Lower lobe of right lung (tissue), 2 donors: ENCODE results near the gene VASN. TPM values are rescaled to one million over a fixed set of nuclear protein-coding genes. Genes with fewer than 3 reads are reported as not detected.
A peak's percentile ranks its signal among the peaks of the same experiment; 100 is the strongest.

ENCODE experiments used
- ATAC-seq, 2 donors: fragments of 200-7000 bp; cut with Tn5 transposase; one replicate each; pipeline ENCODE4 v1.9.1; 2020 to 2022; ENCODE audit warnings: mild to moderate bottlenecking in 2 of 2, moderate library complexity in 2 of 2
- DNase-seq: peaks from one replicate; pipeline ENCODE4 v3.0.0-alpha.2; 2020
- H3K27ac ChIP-seq: fragments of 200-600 bp; one replicate; pipeline ENCODE4 v1.8.0; 2022
- H3K27me3 ChIP-seq: fragments of 200-600 bp; one replicate; pipeline ENCODE4 v1.8.0; 2022; ENCODE audit warnings: low read depth
- H3K36me3 ChIP-seq: fragments of 200-600 bp; one replicate; pipeline ENCODE4 v1.8.0; 2022; ENCODE audit warnings: mild to moderate bottlenecking
- H3K4me1 ChIP-seq: fragments of 200-600 bp; one replicate; pipeline ENCODE4 v1.8.0; 2022
- H3K4me3 ChIP-seq: fragments of 200-600 bp; one replicate; pipeline ENCODE4 v1.8.0; 2022; ENCODE audit warnings: mild to moderate bottlenecking
- H3K9me3 ChIP-seq: fragments of 200-600 bp; one replicate; pipeline ENCODE4 v1.8.0; 2022
- intact Hi-C: fragments of 100-400 bp; cut with DNase I; formaldehyde crosslinking; loops from one replicate; pipeline ENCODE4 v1.11.0; 2022
- total RNA-seq: library from RNA; stranded (reverse); fragmentation: NEBNext Ultra II Directional; extraction: Animal tissue kit (Norgen Biotek cat#: 25700); gene quantifications from one replicate; pipeline ENCODE4 v1.2.1, GENCODE V29; 2021
- TF ChIP-seq, protein P1 (sequence below): fragments of 200-600 bp; IDR thresholded peaks from one replicate; pipeline ENCODE4 v1.8.0; 2022; ENCODE audit warnings: antibody characterized with exemption, mild to moderate bottlenecking
- donor health status: DM: no; HTN: yes; CAD: no; lungs with severe emphysema.

VASN gene
- total RNA-seq, 1 donor from 2014 or later, result 17.4 TPM

DNA sequence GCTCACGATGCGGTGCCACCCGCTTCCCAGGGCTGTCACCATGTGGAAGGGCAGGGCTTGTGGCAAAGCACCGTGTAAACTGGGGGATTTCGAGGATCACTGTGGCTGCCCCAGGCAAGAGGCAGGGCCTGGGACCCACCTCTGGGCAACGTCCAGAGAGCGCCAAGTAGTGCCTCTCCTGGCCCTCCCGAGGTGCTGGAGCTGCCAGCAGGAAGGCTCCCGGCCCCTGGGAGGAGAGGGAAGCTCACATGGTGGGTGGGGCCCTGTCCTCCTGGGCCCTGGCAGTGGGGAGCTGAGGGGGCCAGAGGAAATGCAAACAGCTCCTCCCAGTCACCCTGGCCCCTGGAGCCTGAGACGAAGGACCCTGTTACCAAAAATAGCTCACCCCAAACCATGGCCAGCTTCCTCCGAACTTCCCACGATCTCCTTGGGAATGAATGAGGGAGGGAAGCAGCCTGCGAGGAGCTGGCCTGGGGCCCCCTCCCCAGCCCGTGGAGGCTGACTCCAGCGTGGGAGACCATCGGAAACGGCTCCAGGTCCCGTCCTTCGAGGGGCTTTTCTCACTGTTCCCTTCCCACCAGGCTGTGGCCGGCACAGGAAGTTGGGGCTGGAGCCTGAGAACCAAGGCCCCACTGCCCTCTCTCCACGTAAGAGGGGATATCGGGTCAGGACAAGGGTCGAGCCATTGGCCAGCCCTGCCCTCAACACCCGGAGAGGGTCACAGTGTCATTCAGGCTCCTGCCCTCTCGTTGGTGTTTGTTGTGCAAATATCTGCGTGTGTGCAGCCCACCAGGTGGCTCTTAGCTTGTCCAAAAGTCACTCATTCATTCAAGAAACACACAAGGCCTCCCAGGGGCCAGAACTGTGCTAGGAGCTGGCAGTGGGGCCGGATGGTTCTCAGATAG, 17.7 kb downstream of the VASN start:
- ATAC-seq (no peak), DNase-seq (no peak)
- peaks cover 86% of the 10 kb centered on the region for H3K36me3 ChIP-seq

DNA sequence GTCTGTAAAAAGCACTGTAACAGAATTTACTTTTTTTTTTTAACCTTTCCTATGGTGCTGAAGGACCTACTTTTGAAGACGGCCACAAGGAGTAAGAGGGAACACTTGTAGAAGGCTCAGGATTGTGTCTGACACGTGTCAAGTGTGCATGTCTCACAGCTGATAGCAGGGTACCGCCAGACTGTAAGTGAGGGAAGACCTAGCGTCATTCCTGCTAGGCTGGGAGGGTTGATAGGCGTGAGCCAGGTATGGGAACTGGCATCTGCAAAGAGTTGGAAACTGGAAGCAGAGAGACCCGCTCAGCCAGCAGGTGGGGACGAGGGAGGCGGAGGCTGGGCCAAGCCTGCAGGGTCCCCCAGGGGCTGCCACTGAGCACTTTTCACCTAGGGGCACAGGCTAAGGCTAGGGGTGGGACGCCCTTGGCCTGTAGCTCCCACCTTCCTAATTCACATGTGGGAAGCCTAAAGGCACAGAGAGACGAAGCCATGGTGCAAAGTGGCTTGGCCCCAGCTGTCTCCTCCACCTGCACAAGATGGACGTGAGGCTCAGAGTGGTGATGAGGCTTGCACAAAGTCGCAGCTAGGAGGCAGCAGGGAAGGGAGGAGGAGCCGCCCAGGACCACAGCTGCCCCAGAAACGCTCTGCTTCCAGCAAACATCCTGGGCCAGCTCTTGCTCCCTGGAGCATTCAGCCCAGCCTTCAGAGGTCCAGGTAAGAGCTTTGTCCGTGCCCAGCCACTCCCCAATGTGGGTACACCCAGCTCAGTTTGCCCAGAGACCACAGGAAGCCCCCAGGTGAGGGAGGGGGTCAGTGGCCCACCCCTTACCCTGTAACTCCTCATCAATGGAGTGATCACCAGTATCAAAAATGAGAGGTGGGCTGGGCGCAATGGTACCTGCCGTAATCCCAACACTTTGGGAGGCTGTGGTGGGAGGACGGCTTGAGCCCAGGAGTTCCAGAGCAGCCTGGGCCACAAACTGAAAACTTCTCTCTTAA, 18.9 kb downstream of the VASN start:
- H3K27ac ChIP-seq, result peak overlapping the region; percentile 11
- intact Hi-C loops, result no loop called here

More for the DNA sequence above, 17.7 kb downstream of the VASN start:
- H3K27me3 ChIP-seq, result no peaks in the 10 kb centered on the region
- peaks cover 38% of the 10 kb centered on the region for H3K4me1 ChIP-seq
- peak overlapping the region; percentile 44 for H3K27ac ChIP-seq
- TF ChIP-seq, protein P1, sequence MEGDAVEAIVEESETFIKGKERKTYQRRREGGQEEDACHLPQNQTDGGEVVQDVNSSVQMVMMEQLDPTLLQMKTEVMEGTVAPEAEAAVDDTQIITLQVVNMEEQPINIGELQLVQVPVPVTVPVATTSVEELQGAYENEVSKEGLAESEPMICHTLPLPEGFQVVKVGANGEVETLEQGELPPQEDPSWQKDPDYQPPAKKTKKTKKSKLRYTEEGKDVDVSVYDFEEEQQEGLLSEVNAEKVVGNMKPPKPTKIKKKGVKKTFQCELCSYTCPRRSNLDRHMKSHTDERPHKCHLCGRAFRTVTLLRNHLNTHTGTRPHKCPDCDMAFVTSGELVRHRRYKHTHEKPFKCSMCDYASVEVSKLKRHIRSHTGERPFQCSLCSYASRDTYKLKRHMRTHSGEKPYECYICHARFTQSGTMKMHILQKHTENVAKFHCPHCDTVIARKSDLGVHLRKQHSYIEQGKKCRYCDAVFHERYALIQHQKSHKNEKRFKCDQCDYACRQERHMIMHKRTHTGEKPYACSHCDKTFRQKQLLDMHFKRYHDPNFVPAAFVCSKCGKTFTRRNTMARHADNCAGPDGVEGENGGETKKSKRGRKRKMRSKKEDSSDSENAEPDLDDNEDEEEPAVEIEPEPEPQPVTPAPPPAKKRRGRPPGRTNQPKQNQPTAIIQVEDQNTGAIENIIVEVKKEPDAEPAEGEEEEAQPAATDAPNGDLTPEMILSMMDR, result no peak
- no peak overlapping the region for H3K4me3 ChIP-seq
- no peaks in the 10 kb centered on the region for H3K9me3 ChIP-seq
- intact Hi-C loops, result no loop called here

DNA sequence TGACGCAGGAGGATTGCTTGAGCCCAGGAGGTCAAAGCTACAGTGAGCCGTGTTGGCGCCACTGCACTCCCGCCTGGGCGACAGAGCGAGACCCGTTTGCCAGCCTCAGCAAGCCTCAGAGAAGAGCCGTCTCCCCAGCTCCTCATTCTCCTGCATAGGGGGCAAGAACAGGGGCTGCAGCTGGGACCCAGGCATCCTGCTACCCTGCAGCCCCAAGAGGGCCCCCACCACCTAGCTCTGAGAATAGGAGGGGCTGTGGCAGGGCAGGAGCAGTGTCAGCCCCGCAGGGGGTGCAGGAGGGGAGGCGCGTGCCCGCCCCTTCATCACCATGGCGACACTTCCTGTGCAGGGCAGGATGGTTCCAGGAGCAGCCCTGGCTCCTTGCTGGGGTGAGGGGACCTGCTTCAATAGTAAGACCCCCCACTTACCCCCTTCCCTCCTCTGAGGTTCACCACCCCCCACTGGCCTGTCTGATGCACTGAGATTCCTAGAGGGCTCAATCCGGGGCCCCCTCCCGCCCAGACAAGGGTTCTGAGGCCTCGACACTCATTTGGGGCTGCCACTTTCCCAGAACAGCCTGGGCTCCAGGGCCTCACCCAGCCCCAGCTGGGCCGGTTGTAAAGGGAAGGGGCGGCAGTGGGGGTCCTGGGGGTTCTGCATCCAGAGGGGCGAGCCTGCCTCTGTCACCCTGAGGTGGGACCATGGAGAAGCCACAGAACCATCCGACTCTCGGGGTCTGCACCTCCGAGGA, 20.2 kb downstream of the VASN start:
- DNase-seq (no peak), ATAC-seq (no peak)
- Histone ChIP-seq H3K4me3 (no peak overlapping the region), H3K27me3 (no peaks in the 10 kb centered on the region), H3K9me3 (no peaks in the 10 kb centered on the region), H3K4me1 (peaks cover 28% of the 10 kb centered on the region), H3K27ac (peak overlapping the region; percentile 53), H3K36me3 (peaks cover 76% of the 10 kb centered on the region)
- intact Hi-C loops, result no loop called here
- TF ChIP-seq, protein P1, result no peak

More for the DNA sequence above, 18.9 kb downstream of the VASN start:
- TF ChIP-seq, protein P1, result no peak
- no peak overlapping the region for H3K4me3 ChIP-seq
- no peaks in the 10 kb centered on the region for H3K9me3 ChIP-seq
- DNase-seq, result no peak
- ATAC-seq, result no peak
- H3K27me3 ChIP-seq, result no peaks in the 10 kb centered on the region
- H3K36me3 ChIP-seq, result peaks cover 82% of the 10 kb centered on the region
- H3K4me1 ChIP-seq, result peaks cover 37% of the 10 kb centered on the region

DNA sequence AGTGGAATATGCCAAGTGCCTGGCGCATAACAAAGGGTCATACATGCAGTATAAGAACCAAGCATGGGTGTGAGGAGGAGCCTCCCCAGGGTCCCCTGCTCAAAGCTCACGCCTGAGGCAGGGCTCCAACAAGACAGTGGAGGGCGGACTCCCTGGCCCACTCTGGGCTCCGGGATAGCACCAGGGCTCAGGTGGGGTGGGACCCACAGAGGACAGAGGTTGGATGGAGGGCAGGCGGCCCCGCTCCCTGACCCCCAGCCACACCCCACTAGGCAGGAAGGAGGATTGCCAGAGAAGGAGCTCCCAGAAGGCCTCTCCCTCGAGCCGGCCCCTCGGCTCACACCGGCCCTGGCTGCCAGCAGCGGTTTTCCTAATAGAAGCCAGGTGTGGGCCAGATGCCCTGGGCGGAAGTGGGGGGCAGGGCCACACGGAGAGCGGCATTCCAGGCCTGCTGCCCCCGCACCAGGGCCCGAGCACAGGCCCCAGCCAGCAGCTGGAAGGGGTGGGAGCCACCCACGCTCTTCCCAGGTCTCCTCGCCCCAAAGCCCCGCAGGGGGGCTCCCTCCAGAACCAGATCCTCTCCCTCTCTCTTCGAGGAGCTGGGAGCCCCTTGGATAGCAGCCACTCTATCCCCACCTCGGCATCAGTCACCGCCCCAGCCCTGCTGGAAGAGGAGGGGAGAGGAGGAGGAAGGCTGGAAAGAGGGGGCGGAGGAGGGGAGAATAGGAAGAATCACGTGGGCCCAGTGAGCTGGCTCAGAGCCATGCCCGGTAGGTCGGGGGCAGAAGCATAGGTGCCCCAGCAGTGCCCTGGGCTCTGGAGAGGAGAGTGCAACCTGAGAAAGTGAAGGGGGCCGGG, 21.0 kb downstream of the VASN start:
- intact Hi-C loops, result no loop called here
- Histone ChIP-seq H3K4me3 (no peak overlapping the region), H3K4me1 (peaks cover 23% of the 10 kb centered on the region), H3K36me3 (peaks cover 77% of the 10 kb centered on the region), H3K9me3 (no peaks in the 10 kb centered on the region), H3K27me3 (no peaks in the 10 kb centered on the region), H3K27ac (peak overlapping the region; percentile 53)
- TF ChIP-seq, protein P1, result no peak
- ATAC-seq (peak; percentile 16 to 20), DNase-seq (peak; percentile 47)
